Calu3 (cell line): Measurements from ENCODE around the gene PAEP. TPM values are rescaled to one million over a fixed set of nuclear protein-coding genes. Genes with fewer than 3 reads are reported as not detected.

Experiments
- BruUV-seq: library from RNA; stranded (reverse); fragments of 400-500 nt; replicated peaks from 2 replicates; lab custom pipeline; 2021; lab: Mats Ljungman, UMichigan
- CTCF ChIA-PET: fragments of 300-600 bp; sonication (Branson Sonifier 250); formaldehyde crosslinking; loops from one replicate; lab custom pipeline; 2022; ENCODE audit warnings: antibody characterized with exemption; lab: Charles Lee
- DNase-seq: peaks from one replicate; pipeline ENCODE4 v3.0.0; 2022
- H3K27ac Mint-ChIP-seq: one replicate; pipeline ENCODE4 v1.8.0; 2022; ENCODE audit warnings: mixed read lengths; ENCODE audit not compliant: unreplicated experiment
- H3K27me3 Mint-ChIP-seq: one replicate; pipeline ENCODE4 v1.8.0; 2022; ENCODE audit warnings: mixed read lengths; ENCODE audit not compliant: unreplicated experiment
- H3K36me3 Mint-ChIP-seq: one replicate; pipeline ENCODE4 v1.8.0; 2022; ENCODE audit warnings: mild to moderate bottlenecking, moderate library complexity, mixed read lengths; ENCODE audit not compliant: insufficient read depth, unreplicated experiment
- H3K4me1 Mint-ChIP-seq: one replicate; pipeline ENCODE4 v1.8.0; 2022; ENCODE audit warnings: mild to moderate bottlenecking, low read depth, mixed read lengths; ENCODE audit not compliant: unreplicated experiment
- H3K4me3 Mint-ChIP-seq: one replicate; pipeline ENCODE4 v1.8.0; 2022; ENCODE audit warnings: mild to moderate bottlenecking, low read depth, moderate library complexity, mixed read lengths; ENCODE audit not compliant: unreplicated experiment
- H3K9me3 Mint-ChIP-seq: one replicate; pipeline ENCODE4 v1.8.0; 2022; ENCODE audit warnings: low read depth, mixed read lengths; ENCODE audit not compliant: unreplicated experiment
- intact Hi-C: fragments of 100-400 bp; cut with micrococcal nuclease; formaldehyde crosslinking; loops from one replicate; pipeline ENCODE4 v1.10.0; 2022; ENCODE audit not compliant: unreplicated experiment
- total RNA-seq: library from RNA; stranded (reverse); gene quantifications from 2 replicates; pipeline ENCODE4 v1.2.3, GENCODE V29; 2022
- TF ChIP-seq, protein P1 (sequence below): fragments of 200-600 bp; IDR thresholded peaks from one replicate; pipeline ENCODE4 v1.8.0; 2022; ENCODE audit warnings: antibody characterized with exemption; ENCODE audit not compliant: unreplicated experiment

PAEP gene
- total RNA-seq, 1 experiment from 2014 or later = 0.45 TPM

DNA sequence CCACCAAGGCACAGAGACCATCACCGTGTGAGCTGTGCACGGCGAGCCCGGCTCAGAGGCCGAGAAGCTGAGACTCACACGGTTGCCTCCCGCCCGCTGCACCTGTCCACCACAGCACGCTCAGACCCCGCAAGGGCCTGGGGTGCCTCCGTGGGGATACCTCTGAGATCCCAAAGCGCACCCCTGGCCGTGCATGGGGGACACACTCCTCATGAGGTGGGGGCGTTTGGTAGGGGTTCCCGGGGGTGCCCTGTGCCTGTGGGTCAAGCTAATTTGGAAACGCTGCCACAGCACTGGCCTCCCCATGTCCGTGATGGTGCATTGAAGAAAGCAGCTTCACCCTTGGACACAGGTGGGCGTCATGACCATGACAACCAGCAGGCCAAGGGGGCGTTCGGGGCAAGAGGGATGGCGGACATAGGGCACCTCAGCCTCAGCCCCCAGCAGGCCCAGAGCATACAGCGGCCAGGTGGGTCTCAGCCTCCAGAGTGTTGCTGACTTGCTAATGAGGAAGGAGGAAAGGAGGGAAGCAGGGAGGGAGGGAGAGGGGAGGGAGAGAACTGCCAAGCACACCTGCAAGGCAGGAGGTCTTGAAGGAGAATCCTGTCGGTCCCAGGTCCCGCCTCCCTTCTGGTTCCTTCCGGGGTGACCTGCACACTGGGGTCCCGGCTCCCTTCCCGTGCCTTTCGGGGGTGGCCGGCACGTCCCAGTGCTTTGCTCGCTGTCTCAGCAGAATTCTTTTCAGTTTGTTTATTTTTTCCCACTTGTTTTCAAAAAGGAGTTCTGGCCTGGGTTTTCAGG lies 43.1 kb downstream of the PAEP start:
- Mint-ChIP-seq H3K27me3 (peaks cover 24% of the 10 kb centered on the region), H3K4me1 (no peaks in the 10 kb centered on the region), H3K9me3 (no peaks in the 10 kb centered on the region), H3K4me3 (no peak overlapping the region), H3K27ac (no peak overlapping the region), H3K36me3 (no peaks in the 10 kb centered on the region)
- TF ChIP-seq, protein P1, sequence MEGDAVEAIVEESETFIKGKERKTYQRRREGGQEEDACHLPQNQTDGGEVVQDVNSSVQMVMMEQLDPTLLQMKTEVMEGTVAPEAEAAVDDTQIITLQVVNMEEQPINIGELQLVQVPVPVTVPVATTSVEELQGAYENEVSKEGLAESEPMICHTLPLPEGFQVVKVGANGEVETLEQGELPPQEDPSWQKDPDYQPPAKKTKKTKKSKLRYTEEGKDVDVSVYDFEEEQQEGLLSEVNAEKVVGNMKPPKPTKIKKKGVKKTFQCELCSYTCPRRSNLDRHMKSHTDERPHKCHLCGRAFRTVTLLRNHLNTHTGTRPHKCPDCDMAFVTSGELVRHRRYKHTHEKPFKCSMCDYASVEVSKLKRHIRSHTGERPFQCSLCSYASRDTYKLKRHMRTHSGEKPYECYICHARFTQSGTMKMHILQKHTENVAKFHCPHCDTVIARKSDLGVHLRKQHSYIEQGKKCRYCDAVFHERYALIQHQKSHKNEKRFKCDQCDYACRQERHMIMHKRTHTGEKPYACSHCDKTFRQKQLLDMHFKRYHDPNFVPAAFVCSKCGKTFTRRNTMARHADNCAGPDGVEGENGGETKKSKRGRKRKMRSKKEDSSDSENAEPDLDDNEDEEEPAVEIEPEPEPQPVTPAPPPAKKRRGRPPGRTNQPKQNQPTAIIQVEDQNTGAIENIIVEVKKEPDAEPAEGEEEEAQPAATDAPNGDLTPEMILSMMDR = no peak
- BruUV-seq = no TSS peak
- no peak for DNase-seq
- intact Hi-C loops = no loop called here
- CTCF ChIA-PET = no interaction called here

DNA sequence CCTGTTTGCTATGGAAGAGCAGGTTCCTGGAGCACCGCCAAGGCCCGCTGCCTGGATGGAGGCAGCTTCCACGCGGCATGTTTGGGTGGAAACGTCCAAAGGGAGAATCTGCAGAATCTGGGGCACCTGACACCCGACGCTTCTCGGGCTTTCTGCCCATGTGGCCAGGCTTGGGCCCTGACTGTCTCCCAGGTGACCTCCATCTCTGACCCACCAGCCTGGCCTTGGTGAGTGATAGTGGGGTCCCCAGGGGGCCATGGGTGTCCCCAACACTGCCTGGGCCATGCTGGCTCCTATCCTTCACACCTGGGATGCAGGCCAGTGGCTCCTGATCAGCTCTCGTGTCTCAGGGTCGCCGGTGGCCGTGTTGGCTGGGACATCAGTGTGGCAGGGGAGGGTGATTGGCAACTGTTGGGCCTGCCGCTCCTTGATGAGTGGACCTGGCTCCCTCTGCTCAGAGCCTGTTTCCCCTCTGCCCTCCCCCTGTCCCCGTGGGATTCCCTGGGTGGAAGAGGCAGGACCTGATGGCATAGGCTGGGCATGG lies 43.8 kb downstream of the PAEP start:
- H3K27me3 Mint-ChIP-seq = peaks cover 24% of the 10 kb centered on the region
- H3K4me1 Mint-ChIP-seq = no peaks in the 10 kb centered on the region
- H3K36me3 Mint-ChIP-seq = no peaks in the 10 kb centered on the region
- no peak for DNase-seq
- no peak overlapping the region for H3K4me3 Mint-ChIP-seq
- no peaks in the 10 kb centered on the region for H3K9me3 Mint-ChIP-seq
- CTCF ChIA-PET = no interaction called here
- intact Hi-C loops = no loop called here
- no peak overlapping the region for H3K27ac Mint-ChIP-seq
- BruUV-seq = no TSS peak
- TF ChIP-seq, protein P1 = no peak

DNA sequence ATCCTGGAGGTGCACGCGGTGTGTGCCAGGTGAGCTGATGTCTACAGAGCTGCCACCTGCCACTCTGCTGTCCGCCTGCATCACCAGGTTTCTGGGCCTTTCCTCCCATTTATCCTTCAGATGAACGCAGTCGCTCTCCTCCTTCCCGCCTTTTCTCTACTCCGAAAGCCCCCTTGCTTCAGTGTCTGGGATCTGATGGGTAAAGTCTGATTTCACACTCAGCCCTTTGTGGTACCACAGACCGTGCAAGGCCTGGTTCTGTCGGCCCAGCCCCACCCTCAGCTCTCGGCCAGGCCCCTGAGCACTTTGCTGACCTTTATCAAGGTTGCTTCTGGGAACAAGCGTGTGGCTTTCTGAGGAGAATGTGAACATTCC lies 45.3 kb downstream of the PAEP start:
- no peak overlapping the region for H3K27ac Mint-ChIP-seq

DNA sequence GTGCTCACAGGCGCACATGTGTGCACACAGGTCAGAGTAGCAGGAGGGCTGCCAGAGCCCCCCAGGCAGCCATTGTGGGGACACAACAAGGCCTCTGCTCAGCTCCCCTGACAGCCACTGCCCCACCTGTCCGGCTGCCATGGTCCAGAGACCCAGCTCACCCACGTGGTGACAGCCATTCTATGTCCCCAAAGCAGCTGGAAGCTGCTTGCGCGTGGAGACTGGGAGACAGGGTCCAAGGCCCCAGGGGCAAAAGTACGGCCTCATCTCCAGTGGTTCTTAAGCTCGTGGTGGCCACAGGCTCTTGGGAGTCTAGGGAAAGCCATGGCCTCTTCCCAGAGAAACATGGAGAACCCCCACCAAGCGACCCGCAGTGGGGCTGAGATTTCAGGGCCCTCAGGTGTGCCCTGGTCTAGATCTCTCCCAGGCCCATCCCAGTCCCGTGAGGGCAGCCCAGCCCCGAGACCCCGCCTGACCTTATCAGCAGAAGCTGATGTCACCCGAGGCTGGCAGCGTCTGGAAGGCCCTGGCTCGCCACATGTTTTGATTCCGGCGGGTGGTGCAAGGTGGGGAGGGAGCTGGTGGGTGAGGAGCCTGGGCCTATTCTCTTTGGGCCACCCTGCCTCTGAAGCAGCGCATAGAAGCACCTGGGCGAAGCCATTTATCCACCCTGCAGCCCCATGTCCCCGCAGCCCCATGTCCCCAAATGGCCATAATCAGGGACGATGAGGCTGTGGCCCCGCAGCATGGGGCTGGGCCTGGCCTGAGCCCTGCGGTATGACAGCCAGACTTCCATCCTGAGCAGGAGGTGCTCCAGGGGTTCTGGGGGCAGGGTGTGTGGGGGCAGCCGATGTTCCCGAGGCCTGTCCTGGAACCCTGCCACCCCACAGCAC lies 46.1 kb downstream of the PAEP start:
- no TSS peak for BruUV-seq
- CTCF ChIA-PET = no interaction called here
- H3K36me3 Mint-ChIP-seq = no peaks in the 10 kb centered on the region
- intact Hi-C loops = no loop called here
- no peaks in the 10 kb centered on the region for H3K9me3 Mint-ChIP-seq
- H3K27ac Mint-ChIP-seq = no peak overlapping the region
- H3K4me3 Mint-ChIP-seq = no peak overlapping the region
- no peaks in the 10 kb centered on the region for H3K4me1 Mint-ChIP-seq
- H3K27me3 Mint-ChIP-seq = peaks cover 36% of the 10 kb centered on the region
- DNase-seq = no peak
- TF ChIP-seq, protein P1 = no peak

More for the DNA sequence above, 45.3 kb downstream of the PAEP start:
- Mint-ChIP-seq H3K36me3 (no peaks in the 10 kb centered on the region), H3K4me3 (no peak overlapping the region), H3K4me1 (no peaks in the 10 kb centered on the region), H3K27me3 (peaks cover 28% of the 10 kb centered on the region), H3K9me3 (no peaks in the 10 kb centered on the region)
- CTCF ChIA-PET = no interaction called here
- no peak for DNase-seq
- TF ChIP-seq, protein P1 = no peak
- BruUV-seq = no TSS peak
- intact Hi-C loops = no loop called here
